PFSK-1 (cell line): Measurements from ENCODE around the gene TNFRSF19.

ENCODE experiments used
- FOXP2 ChIP-seq: optimal IDR thresholded peaks from 2 replicates; pipeline ENCODE3; 2011; ENCODE audit warnings: borderline replicate concordance, control low read depth, inconsistent platforms; ENCODE audit not compliant: insufficient read depth; ENCODE audit errors: extremely low read length, extremely low read depth
- POLR2AphosphoS5 ChIP-seq: IDR thresholded peaks from 2 replicates; pipeline ENCODE4 v1.6.1; 2012; ENCODE audit warnings: low read depth, mild to moderate bottlenecking, control low read depth, low read length, moderate library complexity
- SIN3A ChIP-seq: IDR thresholded peaks from 2 replicates; pipeline ENCODE4 v1.6.1; 2012; ENCODE audit warnings: mild to moderate bottlenecking, low read length, moderate library complexity, borderline replicate concordance; ENCODE audit not compliant: insufficient read depth
- TF ChIP-seq, protein P1 (sequence below), 2 experiments: IDR thresholded peaks; 2 replicates each; pipeline versions ENCODE4 v1.6.1 to v1.8.0; 2011 to 2012; ENCODE audit warnings: low read depth in 2 of 2, low read length in 2 of 2, control low read depth in 1 of 2, inconsistent platforms in 1 of 2, mild to moderate bottlenecking in 1 of 2, moderate library complexity in 1 of 2; ENCODE audit not compliant: insufficient read depth in 1 of 2

- no peak for TF ChIP-seq POLR2AphosphoS5
- TF ChIP-seq FOXP2, result no peak
- TF ChIP-seq, protein P1, sequence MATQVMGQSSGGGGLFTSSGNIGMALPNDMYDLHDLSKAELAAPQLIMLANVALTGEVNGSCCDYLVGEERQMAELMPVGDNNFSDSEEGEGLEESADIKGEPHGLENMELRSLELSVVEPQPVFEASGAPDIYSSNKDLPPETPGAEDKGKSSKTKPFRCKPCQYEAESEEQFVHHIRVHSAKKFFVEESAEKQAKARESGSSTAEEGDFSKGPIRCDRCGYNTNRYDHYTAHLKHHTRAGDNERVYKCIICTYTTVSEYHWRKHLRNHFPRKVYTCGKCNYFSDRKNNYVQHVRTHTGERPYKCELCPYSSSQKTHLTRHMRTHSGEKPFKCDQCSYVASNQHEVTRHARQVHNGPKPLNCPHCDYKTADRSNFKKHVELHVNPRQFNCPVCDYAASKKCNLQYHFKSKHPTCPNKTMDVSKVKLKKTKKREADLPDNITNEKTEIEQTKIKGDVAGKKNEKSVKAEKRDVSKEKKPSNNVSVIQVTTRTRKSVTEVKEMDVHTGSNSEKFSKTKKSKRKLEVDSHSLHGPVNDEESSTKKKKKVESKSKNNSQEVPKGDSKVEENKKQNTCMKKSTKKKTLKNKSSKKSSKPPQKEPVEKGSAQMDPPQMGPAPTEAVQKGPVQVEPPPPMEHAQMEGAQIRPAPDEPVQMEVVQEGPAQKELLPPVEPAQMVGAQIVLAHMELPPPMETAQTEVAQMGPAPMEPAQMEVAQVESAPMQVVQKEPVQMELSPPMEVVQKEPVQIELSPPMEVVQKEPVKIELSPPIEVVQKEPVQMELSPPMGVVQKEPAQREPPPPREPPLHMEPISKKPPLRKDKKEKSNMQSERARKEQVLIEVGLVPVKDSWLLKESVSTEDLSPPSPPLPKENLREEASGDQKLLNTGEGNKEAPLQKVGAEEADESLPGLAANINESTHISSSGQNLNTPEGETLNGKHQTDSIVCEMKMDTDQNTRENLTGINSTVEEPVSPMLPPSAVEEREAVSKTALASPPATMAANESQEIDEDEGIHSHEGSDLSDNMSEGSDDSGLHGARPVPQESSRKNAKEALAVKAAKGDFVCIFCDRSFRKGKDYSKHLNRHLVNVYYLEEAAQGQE (IDR thresholded peaks at IDR 0.05; ENCODE audit: insufficient read depth in 1 of 2, low read depth in 2 of 2, low read length in 2 of 2), result no peak
- no peak for TF ChIP-seq SIN3A
These were observed 125.0 kb downstream of the TNFRSF19 start for GRCh38 chr13:23695196-23695595.
